SH-SY5Y (cell line): ENCODE data around the gene SOS1.

Experiments used
- GATA2 ChIP-seq: IDR thresholded peaks from 2 replicates; pipeline ENCODE4 v1.6.1; 2011; ENCODE audit warnings: mild to moderate bottlenecking, low read depth, low read length
- GATA3 ChIP-seq: IDR thresholded peaks from 2 replicates; pipeline ENCODE4 v1.6.1; 2011; ENCODE audit warnings: low read depth, mild to moderate bottlenecking, low read length, moderate library complexity

DNA sequence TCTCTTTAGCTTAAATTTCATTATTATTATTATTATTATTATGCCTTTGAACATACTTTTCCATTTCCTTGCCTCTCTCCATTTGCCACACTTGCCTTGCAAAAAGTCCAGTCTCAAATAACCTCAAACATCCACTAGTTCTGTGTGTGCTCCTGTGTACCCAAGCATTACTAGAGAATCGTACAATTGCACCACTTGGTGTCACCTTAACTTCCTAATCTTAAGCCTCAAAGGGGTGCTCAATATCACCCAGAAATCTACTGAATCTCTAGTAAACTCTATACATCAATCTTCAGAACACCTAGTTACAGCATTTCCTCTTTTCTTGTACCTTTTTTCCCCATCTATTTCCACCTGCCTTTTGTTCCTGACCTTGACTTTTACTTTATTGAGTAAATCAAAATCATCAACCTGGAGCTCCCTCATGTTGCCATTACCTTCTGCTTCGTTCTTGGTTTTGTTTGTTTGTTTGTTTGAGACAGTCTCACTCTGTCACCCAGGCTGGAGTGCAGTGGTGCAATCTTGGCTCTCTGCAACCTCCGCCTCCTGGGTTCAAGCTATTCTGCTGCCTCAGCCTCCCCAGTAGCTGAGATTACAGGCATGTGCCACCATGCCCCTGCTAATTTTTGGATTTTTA lies 12.5 kb upstream of the SOS1 start:
- no peak for TF ChIP-seq GATA2
- TF ChIP-seq GATA3: no peak
